Testis (tissue), 3 donors: ENCODE measurements around the gene SPON1. TPM values are rescaled to one million over a fixed set of nuclear protein-coding genes. Genes with fewer than 3 reads are reported as not detected.

Source experiments
- DNase-seq: peaks from one replicate; pipeline ENCODE4 v3.0.0-alpha.2; 2019
- H3K27ac ChIP-seq, 2 donors: fragments of 200-600 bp; sonication (generic); one replicate each; pipeline ENCODE4 v1.5.1; 2019
- H3K27me3 ChIP-seq: fragments of 200-600 bp; sonication (generic); one replicate; pipeline ENCODE4 v1.5.1; 2019
- H3K36me3 ChIP-seq: fragments of 200-600 bp; sonication (generic); one replicate; pipeline ENCODE4 v1.5.1; 2017; ENCODE audit warnings: low read depth; ENCODE audit errors: missing control alignments
- H3K4me1 ChIP-seq: fragments of 200-600 bp; sonication (generic); one replicate; pipeline ENCODE4 v1.5.1; 2019
- H3K4me3 ChIP-seq, 2 donors: fragments of 200-600 bp; sonication (generic); one replicate each; pipeline ENCODE4 v1.5.1; 2017 to 2019
- H3K9me3 ChIP-seq: fragments of 200-600 bp; sonication (generic); one replicate; pipeline ENCODE4 v1.5.1; 2017
- POLR2A ChIP-seq: fragments of 450-650 bp; IDR thresholded peaks from one replicate; pipeline ENCODE4 v1.6.1; 2017; ENCODE audit warnings: antibody characterized with exemption, mild to moderate bottlenecking, moderate library complexity
- WGBS, 2 donors: methylation state at CpG; one replicate each; pipeline ENCODE4 v1.1.5; 2018; 5-methylcytosine and 5-hydroxymethylcytosine counted together
- intact Hi-C: fragments of 100-400 bp; cut with DNase I; formaldehyde crosslinking; loops from one replicate; pipeline ENCODE4 v1.15.1; 2023; ENCODE audit warnings: low total_unique reads
- polyA plus RNA-seq: library from polyadenylated mRNA; stranded (reverse); fragments of 350-450 nt; fragmentation: Illumina TruSeq; extraction: RNeasy Lipid Tissue Mini Kit (QIAGEN cat#74804); gene quantifications from one replicate; pipeline ENCODE4 v1.2.3, GENCODE V29; 2014; ENCODE audit warnings: low read depth, low replicate concordance; ENCODE audit not compliant: insufficient read depth
- total RNA-seq, 2 donors: library from RNA; depleted of rRNA; stranded (reverse); fragments of >200 nt; gene quantifications; one replicate each; pipeline ENCODE4 v1.2.3, GENCODE V29; 2016
- TF ChIP-seq, protein P1 (sequence below), 3 experiments: fragments of 450-650 bp in 2 of 3; fragments of 200-600 bp in 1 of 3; sonication (generic) in 1 of 3; IDR thresholded peaks; one replicate each; pipeline ENCODE4 v1.5.1; 2016 to 2019; ENCODE audit warnings: antibody characterized with exemption in 3 of 3, mild to moderate bottlenecking in 2 of 3, moderate library complexity in 1 of 3

Gene SPON1
- total and polyA plus RNA-seq, 3 donors from 2014 or later: 6.9 to 11.9 (median 7.6) TPM

GRCh38 chr11:14203321-14203720 lies 240.8 kb downstream of the SPON1 start:
- DNase-seq: no peak
- Histone ChIP-seq H3K4me3 (no peak overlapping the region), H3K36me3 (no peaks in the 10 kb centered on the region), H3K9me3 (no peaks in the 10 kb centered on the region), H3K4me1 (no peaks in the 10 kb centered on the region), H3K27me3 (no peaks in the 10 kb centered on the region), H3K27ac (no peak overlapping the region)
- TF ChIP-seq, protein P1, sequence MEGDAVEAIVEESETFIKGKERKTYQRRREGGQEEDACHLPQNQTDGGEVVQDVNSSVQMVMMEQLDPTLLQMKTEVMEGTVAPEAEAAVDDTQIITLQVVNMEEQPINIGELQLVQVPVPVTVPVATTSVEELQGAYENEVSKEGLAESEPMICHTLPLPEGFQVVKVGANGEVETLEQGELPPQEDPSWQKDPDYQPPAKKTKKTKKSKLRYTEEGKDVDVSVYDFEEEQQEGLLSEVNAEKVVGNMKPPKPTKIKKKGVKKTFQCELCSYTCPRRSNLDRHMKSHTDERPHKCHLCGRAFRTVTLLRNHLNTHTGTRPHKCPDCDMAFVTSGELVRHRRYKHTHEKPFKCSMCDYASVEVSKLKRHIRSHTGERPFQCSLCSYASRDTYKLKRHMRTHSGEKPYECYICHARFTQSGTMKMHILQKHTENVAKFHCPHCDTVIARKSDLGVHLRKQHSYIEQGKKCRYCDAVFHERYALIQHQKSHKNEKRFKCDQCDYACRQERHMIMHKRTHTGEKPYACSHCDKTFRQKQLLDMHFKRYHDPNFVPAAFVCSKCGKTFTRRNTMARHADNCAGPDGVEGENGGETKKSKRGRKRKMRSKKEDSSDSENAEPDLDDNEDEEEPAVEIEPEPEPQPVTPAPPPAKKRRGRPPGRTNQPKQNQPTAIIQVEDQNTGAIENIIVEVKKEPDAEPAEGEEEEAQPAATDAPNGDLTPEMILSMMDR (IDR thresholded peaks at IDR 0.05): no peak
- TF ChIP-seq POLR2A: no peak
- intact Hi-C loops: no loop called here
- 85 to 94% methylated on average over 4 of the region's 4 CpGs for WGBS, 2 donors

DNA sequence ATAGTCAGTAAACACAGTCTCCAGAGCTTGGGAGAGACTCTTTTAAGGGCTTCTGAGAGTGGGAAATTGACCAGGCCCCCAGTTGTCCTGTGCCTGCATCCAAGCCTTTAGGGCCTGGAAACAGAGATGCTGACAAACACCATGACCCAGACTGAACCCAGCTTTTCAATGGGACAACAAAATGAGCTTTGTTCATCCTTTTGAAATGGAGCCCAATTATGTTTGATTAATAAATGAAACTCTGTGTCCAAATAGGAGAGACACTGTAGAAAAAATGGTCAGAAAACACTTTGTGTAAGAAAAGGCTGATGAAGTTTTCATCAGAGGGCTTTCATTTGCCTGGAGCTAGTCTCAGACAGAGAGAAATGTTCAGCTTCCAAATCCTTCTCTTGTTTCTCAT lies 250.5 kb downstream of the SPON1 start:
- no peak overlapping the region for H3K27ac ChIP-seq
- DNase-seq: no peak

GRCh38 chr11:14218728-14219127 lies 256.2 kb downstream of the SPON1 start:
- intact Hi-C loops: no loop called here
- Histone ChIP-seq H3K9me3 (no peaks in the 10 kb centered on the region), H3K36me3 (no peaks in the 10 kb centered on the region), H3K4me3 (no peak overlapping the region), H3K27me3 (no peaks in the 10 kb centered on the region), H3K27ac (no peak overlapping the region), H3K4me1 (no peaks in the 10 kb centered on the region)
- DNase-seq: no peak
- TF ChIP-seq, protein P1 (IDR thresholded peaks at IDR 0.05): no peak
- TF ChIP-seq POLR2A: no peak
- 69 to 85% methylated on average over 3 of the region's 3 CpGs for WGBS, 2 donors

More for the DNA sequence above, 250.5 kb downstream of the SPON1 start:
- no peaks in the 10 kb centered on the region for H3K9me3 ChIP-seq
- H3K4me1 ChIP-seq: no peaks in the 10 kb centered on the region
- no peaks in the 10 kb centered on the region for H3K27me3 ChIP-seq
- H3K36me3 ChIP-seq: no peaks in the 10 kb centered on the region
- H3K4me3 ChIP-seq: no peak overlapping the region
- intact Hi-C loops: no loop called here
- TF ChIP-seq, protein P1 (IDR thresholded peaks at IDR 0.05): no peak
- no peak for TF ChIP-seq POLR2A

- H3K9me3 ChIP-seq: no peaks in the 10 kb centered on the region
- WGBS, 2 donors: 73 to 87% methylated on average over 5 of the region's 5 CpGs
- intact Hi-C loops: no loop called here
- H3K27ac ChIP-seq: no peak overlapping the region
- H3K4me3 ChIP-seq: no peak overlapping the region
- H3K36me3 ChIP-seq: no peaks in the 10 kb centered on the region
- H3K4me1 ChIP-seq: no peaks in the 10 kb centered on the region
- no peaks in the 10 kb centered on the region for H3K27me3 ChIP-seq
- DNase-seq: no peak
- TF ChIP-seq, protein P1 (IDR thresholded peaks at IDR 0.05): no peak
- no peak for TF ChIP-seq POLR2A
These were observed 261.2 kb downstream of the SPON1 start for GRCh38 chr11:14223636-14224288.

GRCh38 chr11:14224395-14224794 lies 261.9 kb downstream of the SPON1 start:
- 79 to 86% methylated on average over 2 of the region's 2 CpGs for WGBS, 2 donors
- no peaks in the 10 kb centered on the region for H3K4me1 ChIP-seq
- no peaks in the 10 kb centered on the region for H3K27me3 ChIP-seq
- no peaks in the 10 kb centered on the region for H3K36me3 ChIP-seq
- no peak overlapping the region for H3K4me3 ChIP-seq
- no peak overlapping the region for H3K27ac ChIP-seq
- H3K9me3 ChIP-seq: no peaks in the 10 kb centered on the region
- TF ChIP-seq, protein P1 (IDR thresholded peaks at IDR 0.05): no peak
- TF ChIP-seq POLR2A: no peak
- intact Hi-C loops: no loop called here
- no peak for DNase-seq
